GM10266 (cell line): Measurements from ENCODE around the gene TJP2.
A peak's percentile ranks its signal among the peaks of the same experiment; 100 is the strongest.

Experiments
- DNase-seq: peaks from one replicate; pipeline ENCODE4 v3.0.0; 2012; ENCODE audit errors: extremely low spot score
- TF ChIP-seq, protein P1 (sequence below): IDR thresholded peaks from 2 replicates; pipeline ENCODE4 v1.5.1; 2012; ENCODE audit warnings: mild to moderate bottlenecking, low read depth; ENCODE audit not compliant: control insufficient read depth, insufficient read depth; ENCODE audit errors: missing control alignments

Gene TJP2

DNA sequence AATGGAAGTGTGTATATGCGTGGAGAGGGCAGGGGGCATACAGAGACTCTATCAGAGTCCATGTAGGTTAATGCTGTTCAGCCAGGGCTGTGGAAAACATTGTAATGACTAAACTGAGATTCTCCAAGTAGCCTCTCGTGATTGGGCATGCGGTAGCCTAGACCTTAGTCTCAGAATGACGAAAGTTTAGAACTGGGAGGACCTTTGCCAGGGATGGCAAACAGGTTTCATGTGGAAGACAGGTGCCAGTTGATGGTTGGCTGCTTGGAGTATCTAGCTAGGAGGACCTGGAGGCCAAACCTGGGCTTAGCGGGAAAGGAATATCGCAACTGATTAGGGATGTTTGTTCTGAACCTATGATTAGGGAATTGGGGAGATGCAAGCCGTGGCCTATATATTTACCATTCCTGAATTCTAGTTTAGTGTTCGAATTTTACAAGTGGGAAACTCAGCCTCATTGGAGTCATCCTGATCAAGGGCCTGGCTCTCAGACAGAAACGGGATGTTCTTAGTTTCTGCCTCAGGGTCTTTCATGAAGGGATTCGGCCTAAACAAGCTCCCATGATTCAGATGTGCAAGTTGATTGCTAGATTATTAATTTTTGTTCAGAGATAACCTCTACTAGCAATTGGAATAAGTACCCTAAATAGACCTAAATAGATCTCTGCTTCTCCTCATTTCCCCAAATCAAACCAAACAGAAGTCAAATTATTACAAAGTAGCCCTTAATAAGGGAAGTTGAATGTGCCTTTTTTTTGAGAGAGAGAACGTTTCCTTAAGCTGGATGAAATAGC is 26.8 kb upstream of the TJP2 start:
- no peak for DNase-seq
- TF ChIP-seq, protein P1, sequence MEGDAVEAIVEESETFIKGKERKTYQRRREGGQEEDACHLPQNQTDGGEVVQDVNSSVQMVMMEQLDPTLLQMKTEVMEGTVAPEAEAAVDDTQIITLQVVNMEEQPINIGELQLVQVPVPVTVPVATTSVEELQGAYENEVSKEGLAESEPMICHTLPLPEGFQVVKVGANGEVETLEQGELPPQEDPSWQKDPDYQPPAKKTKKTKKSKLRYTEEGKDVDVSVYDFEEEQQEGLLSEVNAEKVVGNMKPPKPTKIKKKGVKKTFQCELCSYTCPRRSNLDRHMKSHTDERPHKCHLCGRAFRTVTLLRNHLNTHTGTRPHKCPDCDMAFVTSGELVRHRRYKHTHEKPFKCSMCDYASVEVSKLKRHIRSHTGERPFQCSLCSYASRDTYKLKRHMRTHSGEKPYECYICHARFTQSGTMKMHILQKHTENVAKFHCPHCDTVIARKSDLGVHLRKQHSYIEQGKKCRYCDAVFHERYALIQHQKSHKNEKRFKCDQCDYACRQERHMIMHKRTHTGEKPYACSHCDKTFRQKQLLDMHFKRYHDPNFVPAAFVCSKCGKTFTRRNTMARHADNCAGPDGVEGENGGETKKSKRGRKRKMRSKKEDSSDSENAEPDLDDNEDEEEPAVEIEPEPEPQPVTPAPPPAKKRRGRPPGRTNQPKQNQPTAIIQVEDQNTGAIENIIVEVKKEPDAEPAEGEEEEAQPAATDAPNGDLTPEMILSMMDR, result no peak

DNA sequence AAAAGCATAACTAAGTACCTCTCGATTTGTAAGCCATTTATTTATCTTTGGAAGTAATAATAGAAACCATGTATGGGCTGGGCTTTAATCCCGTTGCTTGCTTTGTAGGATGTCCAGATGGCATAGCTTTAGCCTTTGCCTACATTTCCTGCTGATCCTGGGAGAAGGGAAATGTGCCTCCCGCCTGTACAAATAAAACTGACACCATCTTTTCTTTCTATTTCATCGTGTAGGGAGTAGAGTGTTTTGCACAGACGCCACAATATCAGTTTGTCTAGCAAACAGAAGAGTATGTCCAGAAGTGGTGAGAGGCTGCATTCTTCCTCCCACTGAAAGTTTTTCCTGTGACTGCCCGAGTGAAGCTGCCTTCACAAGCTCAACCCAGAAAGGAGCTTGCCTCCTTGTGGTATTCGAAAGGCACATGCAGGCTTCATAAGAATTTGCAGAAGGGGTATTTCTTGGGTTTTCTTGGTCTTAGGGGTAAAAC is 24.7 kb upstream of the TJP2 start:
- no peak for DNase-seq
- TF ChIP-seq, protein P1, result no peak

DNA sequence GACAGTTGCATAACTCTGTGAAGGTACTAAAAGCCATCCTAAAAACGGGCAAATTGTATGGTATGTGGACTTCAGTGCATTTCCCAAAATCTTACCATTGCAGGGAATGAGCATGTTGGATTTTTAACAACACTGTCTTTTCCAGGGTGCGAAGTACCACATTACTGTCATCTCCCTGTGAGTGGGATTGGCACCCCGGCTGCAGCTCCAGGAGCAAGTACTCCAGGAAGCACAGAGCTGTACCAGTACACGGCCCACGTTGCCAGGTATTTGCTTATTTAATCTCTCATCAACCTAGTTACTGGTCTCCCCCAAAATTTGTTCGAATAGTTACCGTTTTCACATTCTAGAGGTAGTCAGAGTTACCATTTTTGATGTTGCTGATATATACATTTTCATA is 22.6 kb upstream of the TJP2 start:
- no peak for DNase-seq
- TF ChIP-seq, protein P1, result no peak

DNA sequence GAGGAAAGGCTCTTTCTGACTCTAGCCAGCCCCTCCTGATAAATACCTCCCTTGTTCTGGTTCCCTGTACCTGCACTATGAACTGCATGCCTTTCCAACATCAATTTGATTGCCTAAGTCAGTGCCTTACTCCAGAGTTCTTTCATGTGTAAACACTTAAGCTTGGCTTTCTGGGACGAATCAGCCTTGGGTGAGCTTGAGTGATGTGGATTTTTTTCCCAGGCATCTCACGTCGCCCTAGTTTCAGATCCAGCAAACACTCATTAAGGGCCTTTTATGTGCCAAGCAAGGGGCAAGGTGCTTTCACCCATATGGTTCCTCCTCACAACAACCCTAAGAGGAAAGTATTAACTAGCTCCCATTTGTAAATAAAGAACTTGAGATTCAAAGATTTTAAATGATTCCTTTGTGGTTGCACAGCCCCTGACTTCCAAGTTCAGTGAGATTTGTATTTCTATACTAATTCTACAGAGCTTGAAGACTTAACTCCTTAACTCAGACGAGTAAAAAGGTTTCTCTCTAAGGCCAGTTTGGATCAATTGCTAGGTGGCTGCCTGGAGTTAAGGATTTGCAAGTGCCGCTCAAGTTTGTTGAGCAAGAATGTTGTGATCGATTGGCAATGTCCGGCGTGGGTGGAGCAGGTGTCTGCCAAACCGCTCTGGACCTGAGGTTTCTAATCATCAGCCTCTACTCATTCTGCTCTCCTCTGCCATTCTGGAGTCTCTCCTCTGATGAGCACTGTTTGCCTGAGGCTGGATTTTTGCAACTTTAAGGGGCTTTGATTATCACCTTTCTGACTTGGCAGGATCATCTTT is 20.2 kb upstream of the TJP2 start:
- TF ChIP-seq, protein P1, result no peak
- no peak for DNase-seq

DNA sequence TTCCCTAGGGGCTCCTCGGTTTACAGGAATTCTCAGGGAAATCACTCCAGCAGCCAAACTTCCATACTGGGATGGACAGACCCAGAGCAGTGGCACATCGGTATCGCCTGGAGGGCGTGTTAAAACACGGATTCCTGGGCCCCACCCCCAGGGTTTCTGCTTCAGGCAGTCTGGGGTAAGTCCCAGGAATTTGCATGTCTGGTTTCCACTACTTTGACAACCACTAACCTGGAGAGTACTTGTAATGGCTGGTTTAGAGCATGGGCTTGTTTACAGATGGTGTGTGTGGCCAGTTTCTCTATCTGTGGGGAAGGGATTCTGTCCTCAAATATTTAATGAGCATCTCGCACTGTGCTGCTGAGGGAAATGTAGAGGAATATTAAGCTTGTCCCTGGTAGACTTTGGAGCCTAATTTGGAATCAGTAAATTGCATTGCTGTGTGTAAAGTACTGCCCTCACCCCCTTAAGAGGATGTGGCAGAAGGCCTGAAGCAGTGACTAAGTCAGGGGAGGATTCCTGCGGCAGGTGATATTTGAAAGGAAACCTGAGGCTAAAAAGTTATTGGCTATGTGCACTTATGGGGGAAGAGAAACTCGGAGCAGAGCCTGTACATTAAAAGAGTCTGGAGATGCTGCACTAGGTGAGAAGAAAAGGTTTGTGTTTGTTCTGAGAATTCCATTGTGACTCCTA is 18.6 kb upstream of the TJP2 start:
- peak; percentile 49 for DNase-seq
- TF ChIP-seq, protein P1, result no peak

DNA sequence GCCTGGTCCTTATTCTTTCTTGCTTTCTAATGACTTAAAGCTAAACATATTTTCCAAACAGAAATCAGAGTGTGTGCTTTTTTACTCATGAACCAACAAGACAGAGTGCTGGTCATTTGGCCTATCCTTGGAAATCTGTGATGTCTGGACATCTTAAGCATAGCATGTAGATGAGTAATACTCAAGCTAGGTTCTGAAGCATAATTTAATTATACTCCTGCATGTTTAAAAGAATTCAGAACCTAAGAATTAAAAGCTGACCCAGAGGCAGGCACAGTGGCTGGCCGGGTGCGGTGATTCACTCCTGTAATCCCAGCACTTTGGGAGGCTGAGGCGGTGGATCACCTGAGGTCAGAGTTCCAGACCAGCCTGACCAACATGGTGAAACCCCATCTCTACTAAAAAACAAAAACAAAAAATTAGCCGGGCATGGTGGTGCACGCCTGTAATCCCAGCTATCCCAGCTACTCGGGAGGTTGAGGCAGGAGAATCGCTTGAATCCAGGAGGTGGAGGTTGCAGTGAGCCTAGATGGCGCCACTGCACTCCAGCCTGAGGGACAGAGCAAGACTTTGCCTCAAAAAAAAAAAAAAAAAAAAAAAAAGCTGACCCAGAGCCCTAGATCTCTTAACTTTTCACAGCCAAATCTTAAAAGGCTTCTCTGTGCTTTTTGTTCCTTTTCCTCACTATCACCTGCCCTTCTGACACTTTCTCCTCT is 16.2 kb upstream of the TJP2 start:
- DNase-seq, result no peak
- TF ChIP-seq, protein P1, result peak; percentile 27
